GM18505 (cell line): ENCODE measurements around the gene SERPINA3.

Experiments
- ATAC-seq: cut with Tn5 transposase; IDR thresholded peaks from one replicate; pipeline ENCODE4 v1.9.1; 2021; ENCODE audit not compliant: unreplicated experiment
- POLR2A ChIP-seq: IDR thresholded peaks from 4 replicates; pipeline ENCODE4 v1.6.1; 2011; ENCODE audit warnings: borderline replicate concordance; ENCODE audit not compliant: insufficient read depth, insufficient read length; ENCODE audit errors: extremely low read depth

The SERPINA3 gene

GRCh38 chr14:94638961-94639817 is 27.0 kb downstream of the SERPINA3 start:
- TF ChIP-seq POLR2A: no peak
- no peak for ATAC-seq

GRCh38 chr14:94640721-94641631 is 28.8 kb downstream of the SERPINA3 start:
- TF ChIP-seq POLR2A: no peak
- ATAC-seq: no peak

- ATAC-seq: no peak
- no peak for TF ChIP-seq POLR2A
These were observed 29.4 kb downstream of the SERPINA3 start for GRCh38 chr14:94641632-94641955.

GRCh38 chr14:94643316-94644101 is 31.3 kb downstream of the SERPINA3 start:
- no peak for ATAC-seq
- no peak for TF ChIP-seq POLR2A

GRCh38 chr14:94644102-94644535 is 31.9 kb downstream of the SERPINA3 start:
- no peak for ATAC-seq
- TF ChIP-seq POLR2A: no peak

GRCh38 chr14:94646066-94646465 is 33.9 kb downstream of the SERPINA3 start:
- TF ChIP-seq POLR2A: no peak
- ATAC-seq: no peak

GRCh38 chr14:94646481-94646880 is 34.3 kb downstream of the SERPINA3 start:
- ATAC-seq: no peak
- no peak for TF ChIP-seq POLR2A

GRCh38 chr14:94648801-94649200 is 36.6 kb downstream of the SERPINA3 start:
- no peak for ATAC-seq
- TF ChIP-seq POLR2A: no peak

- TF ChIP-seq POLR2A: no peak
- ATAC-seq: no peak
These were observed 37.6 kb downstream of the SERPINA3 start for GRCh38 chr14:94649543-94650443.

- TF ChIP-seq POLR2A: no peak
- ATAC-seq: no peak
These were observed 38.2 kb downstream of the SERPINA3 start for GRCh38 chr14:94650444-94650775.

GRCh38 chr14:94650806-94651805 is 38.9 kb downstream of the SERPINA3 start:
- TF ChIP-seq POLR2A: no peak
- no peak for ATAC-seq

GRCh38 chr14:94653321-94653720 is 41.1 kb downstream of the SERPINA3 start:
- TF ChIP-seq POLR2A: no peak
- no peak for ATAC-seq
